Measurements from ENCODE around the gene NTF3.
A peak's percentile ranks its signal among the peaks of the same experiment; 100 is the strongest.

The NTF3 gene

GRCh38 chr12:5432011-5432400 is at the start of gene NTF3:
Gene NTF3 (plus strand): TSS chr12:5432108. CDS start chr12:5432325, 217 bp downstream.
- no peak for FAIRE-seq
- DNase-seq (ENCODE audit: low spot score) = no peak

GRCh38 chr12:5384015-5384414 is 47.9 kb upstream of the NTF3 start:
- no peak for FAIRE-seq
- DNase-seq (ENCODE audit: low spot score) = no peak

GRCh38 chr12:5388581-5389535 is 43.0 kb upstream of the NTF3 start:
- DNase-seq (ENCODE audit: low spot score) = peak; percentile 74

GRCh38 chr12:5390174-5390799 is 41.6 kb upstream of the NTF3 start:
- peak; percentile 76 for DNase-seq (ENCODE audit: low spot score)
- FAIRE-seq = no peak

More at GRCh38 chr12:5388581-5389535, 43.0 kb upstream of the NTF3 start:
- FAIRE-seq = peak; percentile 68

- peak; percentile 50 for FAIRE-seq
- peak; percentile 88 for DNase-seq (ENCODE audit: low spot score)
These were observed 40.3 kb upstream of the NTF3 start for GRCh38 chr12:5391653-5392052.

GRCh38 chr12:5392961-5393360 is 38.9 kb upstream of the NTF3 start:
- FAIRE-seq (no peak), DNase-seq (ENCODE audit: low spot score) (no peak)

GRCh38 chr12:5395443-5396271 is 36.3 kb upstream of the NTF3 start:
- DNase-seq (ENCODE audit: low spot score) = no peak
- FAIRE-seq = no peak

- FAIRE-seq (no peak), DNase-seq (ENCODE audit: low spot score) (no peak)
These were observed 35.4 kb upstream of the NTF3 start for GRCh38 chr12:5396541-5396940.

GRCh38 chr12:5399266-5399665 is 32.6 kb upstream of the NTF3 start:
- no peak for FAIRE-seq
- no peak for DNase-seq (ENCODE audit: low spot score)

- DNase-seq (ENCODE audit: low spot score) (no peak), FAIRE-seq (no peak)
These were observed 29.6 kb upstream of the NTF3 start for GRCh38 chr12:5402009-5402935.

GRCh38 chr12:5403411-5403810 is 28.5 kb upstream of the NTF3 start:
- FAIRE-seq (no peak), DNase-seq (ENCODE audit: low spot score) (no peak)

- FAIRE-seq = no peak
- DNase-seq (ENCODE audit: low spot score) = no peak
These were observed 24.7 kb upstream of the NTF3 start for GRCh38 chr12:5407034-5407856.

GRCh38 chr12:5409619-5410018 is 22.3 kb upstream of the NTF3 start:
- FAIRE-seq = no peak
- DNase-seq (ENCODE audit: low spot score) = no peak

GRCh38 chr12:5416571-5416970 is 15.3 kb upstream of the NTF3 start:
- no peak for FAIRE-seq
- no peak for DNase-seq (ENCODE audit: low spot score)

GRCh38 chr12:5417500-5417899 is 14.4 kb upstream of the NTF3 start:
- DNase-seq (ENCODE audit: low spot score) (no peak), FAIRE-seq (no peak)

- DNase-seq (ENCODE audit: low spot score) (no peak), FAIRE-seq (no peak)
These were observed 3.3 kb upstream of the NTF3 start for GRCh38 chr12:5428332-5429221.

GRCh38 chr12:5429741-5430557 is 2.0 kb upstream of the NTF3 start:
- FAIRE-seq (no peak), DNase-seq (ENCODE audit: low spot score) (no peak)
